G401 (cell line): ENCODE results near the gene TRIP12. TPM values are rescaled to one million over a fixed set of nuclear protein-coding genes. Genes with fewer than 3 reads are reported as not detected.
"Not testable (repeated sequence)": the region's sequence is repeated elsewhere in the genome, so short reads cannot be mapped to it uniquely, and the experiment has no call there.

ENCODE experiments used
- DNase-seq: peaks from one replicate; pipeline ENCODE4 v3.0.0-alpha.2; 2015; ENCODE audit warnings: low spot score
- in situ Hi-C: cut with HindIII; loops from 2 replicates; pipeline ENCODE4 v1.10.0; 2016; ENCODE audit warnings: low sequenced_read_pairs, mixed read lengths
- total RNA-seq: library from RNA; depleted of rRNA; stranded (reverse); fragments of >200 nt; shearing (Covaris generic); gene quantifications from 2 replicates; pipeline ENCODE4 v1.2.3, GENCODE V29; 2014

Gene TRIP12
- total RNA-seq, 1 experiment from 2014 or later, result 101 TPM

GRCh38 chr2:229795058-229795457 lies 126.8 kb downstream of the TRIP12 start:
- peak; percentile 54 for DNase-seq
- in situ Hi-C loops, result no loop called here

DNA sequence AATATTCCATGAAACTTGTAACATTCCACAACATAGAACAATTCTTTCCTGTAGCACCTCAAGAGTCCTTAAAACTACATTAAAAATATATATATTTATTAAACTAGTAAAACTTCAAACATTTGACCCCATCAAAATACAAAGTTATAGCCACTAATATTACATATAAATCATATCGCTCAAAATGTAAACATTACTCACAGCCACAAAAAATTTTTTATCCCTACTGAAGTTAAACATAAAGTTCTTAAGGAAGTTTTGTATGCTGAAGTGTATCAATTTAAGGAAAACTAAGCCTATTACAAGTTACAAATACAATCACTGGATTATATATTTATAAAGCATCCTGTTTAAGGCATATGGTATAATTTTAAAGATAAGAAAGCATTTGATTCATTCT lies 127.2 kb downstream of the TRIP12 start:
- in situ Hi-C loops, result no loop called here
- DNase-seq, result no peak

DNA sequence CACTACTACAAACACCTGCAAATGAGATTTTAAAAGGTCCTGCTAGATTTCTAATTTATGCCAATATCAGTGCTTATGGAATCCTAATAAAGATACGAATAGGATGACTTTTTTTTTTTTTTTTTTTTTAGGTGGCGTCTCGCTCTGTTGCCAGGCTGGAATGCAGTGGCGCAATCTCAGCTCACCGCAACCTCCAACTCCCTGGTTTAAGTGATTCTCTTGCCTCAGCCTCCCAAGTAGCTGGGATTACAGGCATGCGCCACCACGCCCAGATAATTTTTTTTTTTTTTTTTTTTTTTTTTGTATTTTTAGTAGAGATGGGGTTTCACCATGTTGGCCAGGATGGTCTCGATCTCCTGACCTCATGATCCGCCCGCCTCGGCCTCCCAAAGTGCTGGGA lies 135.5 kb downstream of the TRIP12 start:
- in situ Hi-C loops, DNase-seq: not testable (repeated sequence)

DNA sequence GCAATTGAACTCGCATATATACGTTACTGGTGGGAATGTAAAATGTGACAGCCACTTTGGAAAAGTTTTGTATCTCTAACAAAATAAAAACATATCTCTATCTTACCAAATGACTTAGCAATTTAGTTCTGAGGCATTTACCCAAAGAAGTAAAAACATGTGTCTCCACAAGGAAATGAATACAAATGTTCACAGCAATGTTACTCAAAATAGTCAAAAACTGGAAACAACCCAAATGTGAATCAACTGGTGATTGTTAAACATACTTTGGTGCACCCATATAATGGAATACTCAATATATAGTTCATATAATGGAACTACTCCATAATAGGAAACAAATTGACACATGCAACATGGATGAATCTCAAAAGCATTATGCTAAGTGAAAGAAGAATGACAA lies 137.0 kb downstream of the TRIP12 start:
- in situ Hi-C loops, result no loop called here

GRCh38 chr2:229783108-229783721 lies 138.6 kb downstream of the TRIP12 start:
- in situ Hi-C loops, result no loop called here
- no peak for DNase-seq

More for the DNA sequence above, 137.0 kb downstream of the TRIP12 start:
- DNase-seq, result no peak

GRCh38 chr2:229780856-229781773 lies 140.7 kb downstream of the TRIP12 start:
- in situ Hi-C loops, result no loop called here
- DNase-seq, result peak; percentile 62

DNA sequence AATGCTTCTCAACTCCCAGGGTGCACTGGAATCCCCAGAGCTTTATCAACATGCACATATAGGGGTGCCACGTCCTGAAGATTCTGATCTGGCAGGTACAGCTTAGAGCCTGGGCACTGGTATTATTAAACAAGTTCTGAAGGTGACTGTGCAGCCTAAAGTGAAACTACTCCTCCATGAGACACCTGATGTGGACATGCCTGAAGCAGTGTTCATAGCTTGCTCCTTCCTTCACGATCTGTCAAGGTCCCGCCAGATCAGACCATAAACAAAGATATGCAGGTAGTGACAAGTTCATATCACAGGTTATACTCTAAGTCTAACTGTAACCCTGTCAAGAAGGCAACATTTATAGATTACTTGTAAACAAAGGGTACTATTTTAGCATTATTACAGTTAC lies 142.2 kb downstream of the TRIP12 start:
- in situ Hi-C loops, result no loop called here
- DNase-seq, result no peak

GRCh38 chr2:229777716-229778115 lies 144.1 kb downstream of the TRIP12 start:
- in situ Hi-C loops, result no loop called here
- no peak for DNase-seq

GRCh38 chr2:229775614-229776313 lies 146.0 kb downstream of the TRIP12 start:
- in situ Hi-C loops, result no loop called here
- DNase-seq, result no peak

DNA sequence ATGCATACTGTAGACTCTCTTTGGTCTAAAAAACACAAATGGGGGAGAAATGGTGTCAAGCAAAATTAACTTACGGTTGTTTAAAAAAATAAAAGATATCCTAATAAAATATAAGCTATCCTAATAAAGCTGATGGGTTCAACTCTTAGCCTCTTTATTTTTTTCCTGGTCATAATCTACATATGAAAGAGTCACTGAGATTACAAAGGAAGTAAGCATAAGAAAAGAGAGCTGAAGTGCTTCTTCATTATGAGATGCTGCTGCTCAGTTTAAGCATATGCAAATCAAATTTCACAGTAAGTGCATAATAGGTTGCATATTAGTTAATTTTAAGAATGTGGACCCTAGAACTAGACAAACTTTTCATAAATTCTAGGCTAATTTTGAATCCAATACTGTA lies 147.6 kb downstream of the TRIP12 start:
- in situ Hi-C loops, result no loop called here

DNA sequence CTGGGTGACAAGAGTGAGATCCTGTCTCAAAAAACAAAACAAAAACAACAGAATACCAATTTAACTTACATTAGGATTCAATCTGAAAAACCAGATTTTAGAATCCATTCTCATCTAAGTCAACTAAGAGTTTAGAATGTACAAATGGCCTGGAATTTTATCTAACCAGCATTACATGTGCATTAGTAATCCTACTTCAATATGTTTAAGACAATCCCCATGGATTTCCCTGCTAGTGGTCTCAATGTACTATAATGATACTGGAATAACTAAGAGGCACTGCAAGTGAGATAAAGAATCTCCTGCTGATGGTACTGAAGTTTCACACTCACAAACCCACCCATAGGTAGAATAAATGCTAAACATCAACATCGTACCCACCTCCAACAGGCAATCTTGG lies 153.6 kb downstream of the TRIP12 start:
- in situ Hi-C loops, result no loop called here
- DNase-seq, result no peak

More for the DNA sequence above, 147.6 kb downstream of the TRIP12 start:
- DNase-seq, result no peak

DNA sequence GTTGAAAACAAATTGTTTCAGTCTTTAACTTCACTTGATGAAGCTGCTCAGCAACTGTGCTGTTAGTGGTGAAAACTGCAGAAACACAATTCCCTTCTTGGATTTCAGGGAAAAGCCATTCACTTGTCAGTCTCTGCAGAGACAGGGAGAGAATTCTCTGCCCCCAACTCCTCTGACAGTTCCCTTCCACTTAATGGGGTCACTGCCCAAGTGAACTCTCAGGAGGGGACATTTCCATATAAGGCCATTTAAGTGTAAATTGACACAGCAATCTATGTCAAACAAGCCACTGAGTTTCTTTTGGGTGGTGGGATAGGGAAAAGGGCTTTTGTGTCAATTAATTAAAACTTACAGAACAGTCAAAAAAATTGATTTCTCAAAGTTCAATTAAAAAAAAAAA lies 156.1 kb downstream of the TRIP12 start:
- in situ Hi-C loops, result no loop called here
- DNase-seq, result no peak

GRCh38 chr2:229761663-229762062 lies 160.1 kb downstream of the TRIP12 start:
- DNase-seq, result no peak
- in situ Hi-C loops, result no loop called here

DNA sequence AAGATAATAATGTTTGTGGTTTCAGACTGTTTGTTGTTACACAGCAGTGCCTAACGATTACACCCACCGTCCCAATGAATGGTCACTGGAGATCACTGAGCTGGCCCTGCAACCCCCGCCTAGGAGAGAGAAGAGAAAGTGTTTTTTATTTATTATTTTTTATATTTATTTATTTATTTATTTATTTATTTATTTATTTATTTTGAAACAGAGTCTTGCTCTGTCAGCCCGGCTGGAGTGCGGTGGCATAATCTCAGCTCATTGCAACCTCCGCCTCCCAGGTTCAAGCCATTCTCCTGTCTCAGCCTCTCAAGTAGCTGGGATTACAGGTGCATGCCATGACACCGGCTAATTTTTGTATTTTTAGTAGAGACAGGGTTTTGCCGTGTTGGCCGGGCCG lies 164.3 kb downstream of the TRIP12 start:
- in situ Hi-C loops, DNase-seq: not testable (repeated sequence)

DNA sequence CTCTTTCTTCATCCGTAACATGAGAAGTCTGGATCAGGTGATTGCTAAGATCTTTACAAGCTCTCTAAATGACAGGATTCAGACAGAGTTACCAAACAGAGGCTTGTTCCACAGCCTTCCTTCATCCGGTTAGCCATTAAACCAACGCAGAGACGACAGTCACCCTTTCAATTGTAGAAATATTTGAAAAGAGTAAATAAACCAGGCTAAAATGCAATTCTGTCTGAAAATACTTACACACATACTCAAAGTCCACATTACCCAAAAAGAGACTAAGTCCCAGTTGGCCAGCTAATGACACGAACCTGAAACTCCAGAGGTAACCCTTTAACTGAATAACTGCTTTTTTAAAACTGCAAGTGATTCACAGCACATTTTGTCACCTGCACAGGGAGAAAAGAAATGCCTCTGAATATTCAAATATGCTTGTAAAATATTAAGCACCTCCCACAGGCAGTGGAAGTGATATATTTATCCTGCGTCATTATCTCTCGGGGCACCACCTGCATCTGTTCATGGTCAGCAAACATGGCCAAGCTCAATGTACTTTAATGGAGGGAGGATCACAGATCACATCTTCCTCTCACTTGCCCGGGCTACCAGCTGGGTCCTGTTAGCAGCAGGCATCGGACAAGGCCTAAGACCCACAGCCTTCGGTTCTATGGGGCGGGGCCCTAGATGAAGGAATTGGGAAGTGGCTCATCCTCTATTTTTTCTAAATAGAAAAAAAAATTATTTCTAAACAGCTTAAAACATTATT lies 168.7 kb downstream of the TRIP12 start:
- in situ Hi-C loops, result no loop called here
- no peak for DNase-seq

- in situ Hi-C loops, result no loop called here
- DNase-seq, result no peak
Observed at GRCh38 chr2:229749779-229750178, 172.0 kb downstream of the TRIP12 start.

- DNase-seq, result no peak
- in situ Hi-C loops, result no loop called here
Observed at GRCh38 chr2:229748950-229749349, 172.9 kb downstream of the TRIP12 start.

GRCh38 chr2:229742691-229743090 lies 179.1 kb downstream of the TRIP12 start:
- DNase-seq, in situ Hi-C loops: not testable (repeated sequence)

- no peak for DNase-seq
- in situ Hi-C loops, result no loop called here
Observed at GRCh38 chr2:229740279-229740678, 181.5 kb downstream of the TRIP12 start.
